HCT116 (cell line): Measurements from ENCODE around the gene POM121C.
"Not testable (repeated sequence)": the region's sequence is repeated elsewhere in the genome, so short reads cannot be mapped to it uniquely, and the experiment has no call there.

Experiments
- ATF3 ChIP-seq: IDR thresholded peaks from 2 replicates; pipeline ENCODE4 v1.6.1; 2012
- CBX3 ChIP-seq: IDR thresholded peaks from 2 replicates; pipeline ENCODE4 v1.6.1; 2012; ENCODE audit warnings: low read depth
- CTCF ChIP-seq, 3 experiments: fragments of 200-600 bp in 1 of 3; sonication (generic) in 1 of 3; IDR thresholded peaks in 2 of 3; conservative IDR thresholded peaks in 1 of 3; 2 replicates each; pipeline ENCODE4 v1.5.1; 2012 to 2017; ENCODE audit warnings: low read depth in 2 of 3, low read length in 2 of 3, antibody characterized with exemption in 1 of 3, borderline replicate concordance in 1 of 3, control low read depth in 1 of 3, mild to moderate bottlenecking in 1 of 3, mixed read lengths in 1 of 3, mixed run types in 1 of 3, moderate library complexity in 1 of 3; ENCODE audit not compliant: insufficient read depth in 1 of 3
- EZH2 ChIP-seq: fragments of 200-600 bp; sonication (generic); IDR thresholded peaks from 2 replicates; pipeline ENCODE4 v1.6.1; 2017; ENCODE audit warnings: antibody characterized with exemption, mixed run types
- EZH2phosphoT487 ChIP-seq: fragments of 200-600 bp; IDR thresholded peaks from 2 replicates; pipeline ENCODE4 v1.6.1; 2018; ENCODE audit warnings: antibody characterized with exemption, borderline replicate concordance
- FOSL1 ChIP-seq: IDR thresholded peaks from 2 replicates; pipeline ENCODE4 v1.6.1; 2012; ENCODE audit warnings: low read depth
- MAX ChIP-seq: IDR thresholded peaks from 2 replicates; pipeline ENCODE4 v1.6.1; 2012
- POLR2AphosphoS5 ChIP-seq: IDR thresholded peaks from 2 replicates; pipeline ENCODE4 v1.6.1; 2011; ENCODE audit warnings: mild to moderate bottlenecking, low read depth, low read length, moderate library complexity
- RAD21 ChIP-seq: IDR thresholded peaks from 2 replicates; pipeline ENCODE4 v1.6.1; 2012; ENCODE audit warnings: low read depth, mild to moderate bottlenecking
- SRF ChIP-seq: IDR thresholded peaks from 2 replicates; pipeline ENCODE4 v1.6.1; 2012; ENCODE audit warnings: low read depth
- ZNF274 ChIP-seq: fragments of 200-500 bp; sonication (Bioruptor generic); IDR thresholded peaks from 2 replicates; pipeline ENCODE4 v1.6.1; 2014; ENCODE audit warnings: mild to moderate bottlenecking, low read depth, low read length, inconsistent platforms

GRCh38 chr7:75397865-75398264, 88.2 kb downstream of the POM121C start:
- not testable (repeated sequence) for TF ChIP-seq CTCF (IDR thresholded peaks at IDR 0.05 in 2 of 3, conservative IDR thresholded peaks at IDR 0.05 in 1 of 3; ENCODE audit: borderline replicate concordance in 1 of 3, insufficient read depth in 1 of 3, low read depth in 2 of 3, low read length in 2 of 3); ATF3; RAD21; SRF; EZH2phosphoT487; ZNF274; MAX; FOSL1; EZH2; CBX3; POLR2AphosphoS5
